MV-4-11 (cell line): ENCODE results near the gene GFAP.

Experiments used
- DNase-seq: peaks from one replicate; lab custom pipeline; 2025; lab: John Stamatoyannopoulos, UW

GFAP gene

DNA sequence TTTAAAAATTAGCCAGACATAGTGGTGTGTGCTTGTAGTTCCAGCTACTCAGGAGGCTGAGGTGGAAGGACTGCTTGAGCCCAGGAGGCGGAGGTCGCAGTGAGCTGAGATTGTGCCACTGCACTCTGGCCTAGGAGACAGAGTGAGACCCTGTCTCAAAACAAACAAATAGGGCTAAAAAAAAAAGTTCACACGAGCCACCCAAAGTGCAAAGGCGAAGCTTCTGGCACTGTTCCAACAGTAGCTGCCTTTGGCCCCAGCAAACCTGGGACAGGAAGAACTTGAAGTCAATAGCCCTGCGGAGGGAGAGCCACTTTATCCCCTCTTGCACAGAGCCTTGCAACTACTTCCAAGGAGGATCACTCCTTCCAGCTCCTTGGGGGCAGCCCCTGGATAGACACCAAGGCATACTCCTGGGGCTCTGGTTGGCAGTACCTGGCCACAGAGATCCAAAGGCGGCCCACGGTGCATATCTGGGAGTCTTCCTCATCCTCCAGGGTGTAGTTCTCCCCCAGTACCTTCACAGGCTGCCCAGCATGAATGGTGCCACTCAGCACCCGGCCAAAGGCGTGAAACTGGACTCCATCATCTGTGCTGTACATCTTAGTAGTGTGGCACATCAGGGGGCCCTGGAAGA, 52.9 kb downstream of the GFAP start:
- no peak for DNase-seq

DNA sequence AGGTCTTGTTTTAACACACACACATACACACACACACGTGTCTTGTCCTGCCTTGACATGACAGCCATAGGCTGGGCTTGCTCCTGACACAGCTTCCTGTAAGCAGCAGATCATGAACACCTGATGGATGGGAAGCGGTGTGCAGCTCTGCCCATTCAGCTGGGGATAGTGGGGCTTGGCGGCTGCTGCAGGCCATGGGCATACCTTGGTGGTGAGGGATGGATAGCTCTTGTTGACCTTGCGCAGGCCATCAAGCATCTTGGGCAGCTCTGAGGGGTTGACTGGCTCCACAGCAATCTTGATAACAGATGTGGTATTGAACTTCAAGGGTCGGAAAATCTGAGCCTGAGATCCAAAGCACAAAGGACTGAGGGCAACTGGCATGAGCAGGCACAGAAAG, 55.6 kb downstream of the GFAP start:
- no peak for DNase-seq

DNA sequence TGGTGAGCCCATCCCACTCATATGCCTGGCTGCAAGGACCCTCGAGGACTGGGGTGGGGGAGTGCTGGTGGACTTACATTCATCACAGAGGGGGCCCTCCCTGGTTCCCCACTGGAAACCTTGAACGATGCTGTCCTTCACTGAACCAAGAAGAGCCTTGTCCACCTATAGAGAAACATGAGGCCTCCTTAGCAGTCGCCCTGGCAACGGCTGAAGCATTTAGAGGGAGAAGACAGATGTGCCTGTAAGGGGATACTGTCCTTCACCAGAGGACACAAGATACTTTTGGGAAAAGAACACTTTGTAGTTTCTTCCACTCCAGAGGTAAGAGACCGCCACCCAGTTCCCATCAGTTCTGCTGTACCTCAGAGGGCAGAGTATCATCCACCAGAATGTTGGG, 61.1 kb downstream of the GFAP start:
- no peak for DNase-seq
